GM12878 (cell line): Measurements from ENCODE around the gene INPP4B. TPM values are rescaled to one million over a fixed set of nuclear protein-coding genes. Genes with fewer than 3 reads are reported as not detected.

Source experiments
- ASH2L ChIP-seq: fragments of 300-600, 200-600 bp; sonication (generic); IDR thresholded peaks from 2 replicates; pipeline ENCODE4 v1.6.1; 2017; ENCODE audit warnings: low read depth, mild to moderate bottlenecking, borderline replicate concordance
- EED ChIP-seq: sonication (generic); IDR thresholded peaks from 2 replicates; pipeline ENCODE4 v1.6.1; 2016; ENCODE audit warnings: antibody characterized with exemption, low read depth
- ESRRA ChIP-seq: IDR thresholded peaks from 2 replicates; pipeline ENCODE4 v1.6.1; 2012; ENCODE audit warnings: mild to moderate bottlenecking, low read length, improper control_type of control experiment
- PKNOX1 ChIP-seq: fragments of 450-650 bp; IDR thresholded peaks from 2 replicates; pipeline ENCODE4 v1.6.1; 2016; ENCODE audit warnings: mild to moderate bottlenecking
- TCF7 ChIP-seq: IDR thresholded peaks from 2 replicates; pipeline ENCODE4 v1.6.1; 2014; ENCODE audit warnings: antibody characterized with exemption, borderline replicate concordance
- ZBTB11 ChIP-seq: fragments of 450-650 bp; formaldehyde crosslinking; IDR thresholded peaks from 2 replicates; pipeline ENCODE4 v1.5.0; 2022; ENCODE audit warnings: mild to moderate bottlenecking, missing genetic modification characterization
- ZNF592 ChIP-seq: fragments of 450-650 bp; IDR thresholded peaks from 2 replicates; pipeline ENCODE4 v1.6.1; 2017; ENCODE audit warnings: mild to moderate bottlenecking, moderate library complexity
- polyA plus RNA-seq, 11 experiments: library from polyadenylated mRNA; depleted of rRNA in 4 of 11; unstranded in 6 of 11; stranded (reverse) in 5 of 11; fragments of >200 nt; fragmentation: Nextera tagmentation in 4 of 11; fragmentation: Illumina TruSeq in 1 of 11; extraction: Ambion mirVana in 4 of 11; extraction: Trizol in 1 of 11; gene quantifications; 1 replicate in 1 of 11; 2 replicates in 10 of 11; pipeline versions ENCODE4 v1.2.1 to v1.2.3, GENCODE V29; 2011 to 2016; ENCODE audit warnings: inconsistent platforms in 2 of 11, missing spikeins in 2 of 11, low read depth in 1 of 11
- total RNA-seq, 4 experiments: library from RNA; depleted of rRNA in 3 of 4; stranded (reverse); fragments of >200 nt in 3 of 4; fragmentation: Illumina TruSeq in 1 of 4; extraction: Trizol in 1 of 4; gene quantifications; 2 replicates each; pipeline versions ENCODE4 v1.2.1 to v1.2.3, GENCODE V29; 2013 to 2021

The INPP4B gene
- total and polyA plus RNA-seq, 10 of the 15 experiments (the other 5 are each of a cell fraction or from before 2014, with no cell fraction given): 0.53 to 11.2 (median 0.95) TPM

- TF ChIP-seq EED (no peak), ZBTB11 (no peak), ESRRA (no peak), PKNOX1 (no peak), ZNF592 (no peak), ASH2L (no peak), TCF7 (no peak)
Observed at GRCh38 chr4:142544039-142544438, 302.1 kb downstream of the INPP4B start (continued).
